Measurements from ENCODE around the gene LINC01488. TPM values are rescaled to one million over a fixed set of nuclear protein-coding genes. Genes with fewer than 3 reads are reported as not detected.
A peak's percentile ranks its signal among the peaks of the same experiment; 100 is the strongest.

Gene LINC01488
- total and polyA plus RNA-seq, 2 of the 13 experiments (the other 11 are each of a cell fraction or from before 2014, with no cell fraction given) = 0.26 to 0.58 TPM

GRCh38 chr11:69442807-69443137 lies 38.7 kb upstream of the LINC01488 start (continued):
- TF ChIP-seq SATB2 (CRISPR knock-in tag; IDR thresholded peaks at IDR 0.05) (no peak), ZNF280D (CRISPR knock-in tag; IDR thresholded peaks at IDR 0.05) (no peak), RCOR2 (CRISPR knock-in tag; IDR thresholded peaks at IDR 0.05) (no peak), SALL2 (CRISPR knock-in tag; IDR thresholded peaks at IDR 0.05) (no peak; the same call in 1 of the 2 replicates), GATA4 (IDR thresholded peaks at IDR 0.05; ENCODE audit: borderline replicate concordance, low read depth) (0 out of 2 replicates have a peak, but pooled peaks have one; percentile 56), ZNF782 (CRISPR knock-in tag; IDR thresholded peaks at IDR 0.05; ENCODE audit: borderline replicate concordance) (0 out of 2 replicates have a peak, but pooled peaks have one; percentile 48), ATF6 (CRISPR knock-in tag; conservative IDR thresholded peaks at IDR 0.05) (no peak), KLF16 (CRISPR knock-in tag; IDR thresholded peaks at IDR 0.05) (peak in 1 of 2 experiments; percentile 63; a peak in 2 of 4 replicates), SRSF9 (IDR thresholded peaks at IDR 0.05; ENCODE audit: borderline replicate concordance, insufficient read depth, low read depth, low read length, poor library complexity, severe bottlenecking) (no peak), SMAD9 (CRISPR knock-in tag; IDR thresholded peaks at IDR 0.05) (peak; percentile 75; the same call in 1 of the 2 replicates), TGIF2 (CRISPR knock-in tag; IDR thresholded peaks at IDR 0.05) (no peak), SMARCE1 (IDR thresholded peaks at IDR 0.05; ENCODE audit: borderline replicate concordance) (no peak), CAMTA2 (CRISPR knock-in tag; IDR thresholded peaks at IDR 0.05; ENCODE audit: borderline replicate concordance) (no peak), REL (CRISPR knock-in tag; conservative IDR thresholded peaks at IDR 0.05) (no peak), HDAC6 (IDR thresholded peaks at IDR 0.05; ENCODE audit: low read depth, low read length) (no peak), ATRX (CRISPR knock-in tag; IDR thresholded peaks at IDR 0.05; ENCODE audit: borderline replicate concordance) (no peak), ZNF724P (CRISPR knock-in tag; IDR thresholded peaks at IDR 0.05; ENCODE audit: borderline replicate concordance) (no peak), RFXANK (CRISPR knock-in tag; IDR thresholded peaks at IDR 0.05) (no peak), KDM2A (CRISPR knock-in tag; IDR thresholded peaks at IDR 0.05; ENCODE audit: borderline replicate concordance, low read depth) (peak; percentile 73; the same call in 1 of the 2 replicates), PPARG (CRISPR knock-in tag; conservative IDR thresholded peaks at IDR 0.05) (0 out of 2 replicates have a peak, but pooled peaks have one; percentile 23), RBAK (CRISPR knock-in tag; IDR thresholded peaks at IDR 0.05) (no peak), ZNF24 (IDR thresholded peaks at IDR 0.05) (no peak; the same call in 1 of the 2 replicates)
- TF ChIP-seq, protein P1, sequence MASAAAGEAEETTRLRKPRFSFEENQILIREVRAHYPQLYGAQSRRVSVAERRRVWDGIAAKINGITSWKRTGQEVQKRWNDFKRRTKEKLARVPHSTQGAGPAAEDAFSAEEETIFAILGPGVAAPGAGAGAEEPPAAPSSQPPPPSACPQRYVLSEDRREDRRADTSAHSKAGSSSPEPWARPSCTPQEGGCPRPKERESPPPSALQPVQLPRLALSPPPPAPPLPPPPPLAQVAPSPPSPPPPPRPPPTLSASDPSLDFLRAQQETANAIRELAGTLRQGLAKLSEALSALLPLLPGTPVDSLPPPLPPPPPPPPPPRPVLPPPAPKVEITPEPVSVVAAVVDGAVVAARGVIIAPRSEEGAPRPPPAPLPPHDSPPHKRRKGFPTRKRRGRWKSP (CRISPR knock-in tag; IDR thresholded peaks at IDR 0.05) = peak; percentile 87; the same call in 1 of the 2 replicates
